DMS79 (cell line): ENCODE results near the gene CMSS1.
"Not testable (repeated sequence)": the region's sequence is repeated elsewhere in the genome, so short reads cannot be mapped to it uniquely, and the experiment has no call there.

Experiments
- DNase-seq: peaks from one replicate; lab custom pipeline; 2025; lab: John Stamatoyannopoulos, UW

Gene CMSS1

GRCh38 chr3:99818818-99819217, 1.2 kb downstream of the CMSS1 start:
- no peak for DNase-seq

- no peak for DNase-seq
Observed at GRCh38 chr3:99823723-99824711, 6.4 kb downstream of the CMSS1 start.

GRCh38 chr3:99825004-99825640, 7.5 kb downstream of the CMSS1 start:
- no peak for DNase-seq

- DNase-seq: no peak
Observed at GRCh38 chr3:99829844-99830243, 12.2 kb downstream of the CMSS1 start.

- no peak for DNase-seq
Observed at GRCh38 chr3:99833617-99834205, 16.0 kb downstream of the CMSS1 start.

- no peak for DNase-seq
Observed at GRCh38 chr3:99834211-99834957, 16.7 kb downstream of the CMSS1 start.

- DNase-seq: no peak
Observed at GRCh38 chr3:99836681-99837080, 19.0 kb downstream of the CMSS1 start.

GRCh38 chr3:99837715-99838114, 20.1 kb downstream of the CMSS1 start:
- no peak for DNase-seq

- DNase-seq: no peak
Observed at GRCh38 chr3:99838755-99839154, 21.1 kb downstream of the CMSS1 start.

- no peak for DNase-seq
Observed at GRCh38 chr3:99839613-99840012, 22.0 kb downstream of the CMSS1 start.

GRCh38 chr3:99841949-99842348, 24.3 kb downstream of the CMSS1 start:
- DNase-seq: not testable (repeated sequence)

- no peak for DNase-seq
Observed at GRCh38 chr3:99842826-99843589, 25.3 kb downstream of the CMSS1 start.

- DNase-seq: no peak
Observed at GRCh38 chr3:99843590-99844258, 26.1 kb downstream of the CMSS1 start.

- DNase-seq: no peak
Observed at GRCh38 chr3:99845331-99845730, 27.7 kb downstream of the CMSS1 start.

GRCh38 chr3:99845999-99846398, 28.3 kb downstream of the CMSS1 start:
- no peak for DNase-seq

- DNase-seq: no peak
Observed at GRCh38 chr3:99846477-99847160, 29.0 kb downstream of the CMSS1 start.

- no peak for DNase-seq
Observed at GRCh38 chr3:99848433-99848832, 30.8 kb downstream of the CMSS1 start.

GRCh38 chr3:99850608-99851007, 32.9 kb downstream of the CMSS1 start:
- no peak for DNase-seq

- DNase-seq: no peak
Observed at GRCh38 chr3:99851955-99852354, 34.3 kb downstream of the CMSS1 start.

- DNase-seq: no peak
Observed at GRCh38 chr3:99852851-99853250, 35.2 kb downstream of the CMSS1 start.
